BLaER1 (cell line): ENCODE data around the gene GRAPL.
"Not testable (repeated sequence)": the region's sequence is repeated elsewhere in the genome, so short reads cannot be mapped to it uniquely, and the experiment has no call there.

Experiments
- H3K27ac ChIP-seq: shearing (Covaris generic); formaldehyde crosslinking; 2 replicates; pipeline ENCODE4 v1.8.1; 2022
- H3K27me3 ChIP-seq: shearing (Covaris generic); formaldehyde crosslinking; 2 replicates; pipeline ENCODE4 v1.8.1; 2022
- H3K36me3 ChIP-seq: shearing (Covaris generic); formaldehyde crosslinking; 2 replicates; pipeline ENCODE4 v1.8.1; 2022
- H3K4me1 ChIP-seq: shearing (Covaris generic); formaldehyde crosslinking; 2 replicates; pipeline ENCODE4 v1.8.1; 2022
- H3K4me2 ChIP-seq: shearing (Covaris generic); formaldehyde crosslinking; 2 replicates; pipeline ENCODE4 v1.8.1; 2022
- H3K4me3 ChIP-seq: shearing (Covaris generic); formaldehyde crosslinking; 2 replicates; pipeline ENCODE4 v1.8.1; 2022
- H3K9ac ChIP-seq: shearing (Covaris generic); formaldehyde crosslinking; 2 replicates; pipeline ENCODE4 v1.8.1; 2022
- H3K9me3 ChIP-seq: shearing (Covaris generic); formaldehyde crosslinking; 2 replicates; pipeline ENCODE4 v1.8.1; 2022
- H4K20me1 ChIP-seq: shearing (Covaris generic); formaldehyde crosslinking; 2 replicates; pipeline ENCODE4 v1.8.1; 2022

GRAPL gene

DNA sequence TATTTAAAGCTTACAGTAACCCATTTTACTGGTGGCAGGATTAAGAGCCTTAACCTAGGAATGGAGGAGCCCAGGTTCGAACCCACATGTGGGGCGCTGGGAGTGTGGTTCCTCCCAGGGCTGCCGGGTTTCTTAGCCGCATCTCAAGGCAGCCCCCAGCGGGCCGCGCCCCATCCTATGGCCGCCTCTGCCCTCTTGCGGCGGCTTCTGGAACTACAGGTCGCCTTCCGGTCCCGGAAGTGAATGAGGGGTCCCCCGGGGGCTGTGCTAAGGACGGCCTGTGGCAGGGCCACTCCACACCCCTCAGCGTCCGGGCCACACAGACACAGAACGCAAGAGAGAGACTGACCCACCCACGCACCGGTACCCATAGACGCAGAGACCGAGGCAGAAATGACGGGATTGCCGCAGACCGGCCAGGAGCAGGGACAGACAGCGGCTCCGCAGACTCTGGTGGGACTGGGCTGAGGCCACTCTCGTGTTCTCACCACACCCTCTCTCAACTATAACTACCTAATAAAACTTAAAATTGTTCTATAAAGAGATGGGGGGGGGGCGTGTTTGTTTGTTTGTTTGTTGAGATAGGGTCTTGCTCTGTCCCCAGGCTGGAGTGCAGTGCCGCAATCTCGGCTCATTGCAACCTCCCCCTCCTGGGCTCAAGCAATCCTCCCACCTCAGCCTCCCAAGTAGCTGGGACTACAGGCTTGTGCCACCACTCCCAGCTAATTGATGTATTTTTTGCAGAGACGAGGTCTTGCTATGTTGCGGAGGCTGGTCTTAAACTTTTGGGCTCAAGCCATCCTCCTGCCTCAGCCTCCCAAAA lies 69.2 kb downstream of the GRAPL start:
- not testable (repeated sequence) for H3K9me3 ChIP-seq, H3K36me3 ChIP-seq, H3K9ac ChIP-seq, H3K4me2 ChIP-seq, H4K20me1 ChIP-seq, H3K4me1 ChIP-seq, H3K27ac ChIP-seq, H3K27me3 ChIP-seq, H3K4me3 ChIP-seq

DNA sequence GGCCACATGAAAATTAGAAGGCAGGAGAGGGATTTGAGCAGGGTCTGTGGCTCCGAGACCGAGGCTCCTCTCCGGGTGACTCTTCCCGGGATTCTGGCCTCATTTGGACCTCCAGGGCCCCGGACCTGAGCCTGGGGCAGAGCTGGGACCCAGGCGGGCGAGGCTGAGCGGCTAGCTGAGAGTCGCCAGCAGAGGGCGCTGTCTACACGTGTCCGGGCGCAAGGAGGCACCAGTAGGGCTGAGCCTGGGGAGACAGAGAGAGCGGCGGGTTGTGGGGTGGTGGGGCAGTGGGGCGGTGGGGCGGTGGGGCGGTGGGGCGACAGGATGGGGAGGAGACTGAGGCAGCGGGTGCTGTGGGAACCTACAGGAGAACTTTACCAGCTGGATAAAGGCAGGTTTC lies 75.1 kb downstream of the GRAPL start:
- not testable (repeated sequence) for H3K9me3 ChIP-seq, H3K4me3 ChIP-seq, H3K4me2 ChIP-seq, H3K4me1 ChIP-seq, H3K27ac ChIP-seq, H3K36me3 ChIP-seq, H4K20me1 ChIP-seq, H3K9ac ChIP-seq, H3K27me3 ChIP-seq

DNA sequence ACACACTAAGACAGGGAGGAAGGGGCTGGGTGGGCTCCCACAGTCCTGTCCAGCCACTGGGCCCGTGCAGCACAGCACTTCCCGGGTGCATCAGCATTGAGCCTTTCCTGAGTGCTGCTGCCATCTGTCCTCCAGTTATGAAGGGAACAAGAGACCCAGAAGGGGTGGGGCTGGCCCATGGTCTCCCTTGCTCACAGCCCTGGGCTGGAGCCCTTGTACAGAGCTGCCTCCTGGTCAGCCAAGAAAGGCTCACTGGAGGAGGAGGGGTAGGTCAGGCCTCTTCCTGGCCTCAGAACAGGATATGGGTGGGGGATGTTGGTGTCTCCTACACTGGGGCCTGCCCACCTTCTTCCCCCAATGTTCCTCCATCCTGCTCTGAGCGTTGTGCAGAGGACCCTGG lies 76.0 kb downstream of the GRAPL start:
- H3K9ac ChIP-seq, H3K4me3 ChIP-seq, H3K36me3 ChIP-seq, H3K27me3 ChIP-seq, H3K9me3 ChIP-seq, H3K4me2 ChIP-seq, H3K4me1 ChIP-seq, H4K20me1 ChIP-seq, H3K27ac ChIP-seq: not testable (repeated sequence)
